Erythroblast (primary cell): Measurements from ENCODE around the gene HS6ST2.
"Not testable (repeated sequence)": the region's sequence is repeated elsewhere in the genome, so short reads cannot be mapped to it uniquely, and the experiment has no call there.

Experiments used
- DNase-seq, 2 experiments: peaks; one replicate each; lab custom pipeline; 2025; lab: John Stamatoyannopoulos, UW
- GATA1 ChIP-seq: IDR thresholded peaks from 2 replicates; pipeline ENCODE4 v1.6.1; 2011; ENCODE audit warnings: low read depth, mild to moderate bottlenecking, control low read depth, low read length, moderate library complexity
- POLR2A ChIP-seq: IDR thresholded peaks from 2 replicates; pipeline ENCODE4 v1.6.1; 2011; ENCODE audit warnings: mild to moderate bottlenecking, low read length

HS6ST2 gene

GRCh38 chrX:132908891-132909290 lies 49.5 kb downstream of the HS6ST2 start:
- TF ChIP-seq POLR2A: no peak
- TF ChIP-seq GATA1: no peak
- no peak for DNase-seq

- DNase-seq: no peak
- TF ChIP-seq GATA1 (no peak), POLR2A (no peak)
Observed at GRCh38 chrX:132900633-132901293, 57.7 kb downstream of the HS6ST2 start.

- DNase-seq: no peak
- TF ChIP-seq POLR2A (no peak), GATA1 (no peak)
Observed at GRCh38 chrX:132887569-132887968, 70.9 kb downstream of the HS6ST2 start.

GRCh38 chrX:132883358-132883915 lies 75.0 kb downstream of the HS6ST2 start:
- DNase-seq: peak; percentile 31 to 75
- no peak for TF ChIP-seq POLR2A
- no peak for TF ChIP-seq GATA1

GRCh38 chrX:132880753-132881152 lies 77.7 kb downstream of the HS6ST2 start:
- not testable (repeated sequence) for DNase-seq

- TF ChIP-seq POLR2A (no peak), GATA1 (no peak)
- DNase-seq: peak; percentile 14 to 27
Observed at GRCh38 chrX:132877954-132878536, 80.4 kb downstream of the HS6ST2 start.

GRCh38 chrX:132876523-132877338 lies 81.7 kb downstream of the HS6ST2 start:
- no peak for DNase-seq

GRCh38 chrX:132875650-132876522 lies 82.5 kb downstream of the HS6ST2 start:
- TF ChIP-seq GATA1: no peak
- no peak for TF ChIP-seq POLR2A

More at GRCh38 chrX:132876523-132877338, 81.7 kb downstream of the HS6ST2 start:
- no peak for TF ChIP-seq GATA1
- TF ChIP-seq POLR2A: no peak

GRCh38 chrX:132862562-132862961 lies 95.9 kb downstream of the HS6ST2 start:
- no peak for DNase-seq
- TF ChIP-seq GATA1 (no peak), POLR2A (no peak)

More at GRCh38 chrX:132875650-132876522, 82.5 kb downstream of the HS6ST2 start:
- DNase-seq: no peak

- DNase-seq: no peak
- TF ChIP-seq GATA1 (no peak), POLR2A (no peak)
Observed at GRCh38 chrX:132861076-132861475, 97.4 kb downstream of the HS6ST2 start.

- no peak for DNase-seq
Observed at GRCh38 chrX:132860200-132860599, 98.2 kb downstream of the HS6ST2 start.

GRCh38 chrX:132858018-132858417 lies 100.4 kb downstream of the HS6ST2 start:
- TF ChIP-seq GATA1 (no peak), POLR2A (no peak)
- no peak for DNase-seq

More at GRCh38 chrX:132860200-132860599, 98.2 kb downstream of the HS6ST2 start:
- TF ChIP-seq GATA1 (no peak), POLR2A (no peak)

GRCh38 chrX:132855780-132856341 lies 102.6 kb downstream of the HS6ST2 start:
- no peak for DNase-seq
- no peak for TF ChIP-seq GATA1
- no peak for TF ChIP-seq POLR2A

- TF ChIP-seq GATA1 (no peak), POLR2A (no peak)
- DNase-seq: no peak
Observed at GRCh38 chrX:132853040-132853439, 105.4 kb downstream of the HS6ST2 start.
